Amniotic epithelial cell (primary cell): ENCODE measurements around the gene JAM3.
"Not testable (repeated sequence)": the region's sequence is repeated elsewhere in the genome, so short reads cannot be mapped to it uniquely, and the experiment has no call there.

Experiments
- DNase-seq: peaks from one replicate; pipeline ENCODE4 v3.0.0-alpha.2; 2010; ENCODE audit warnings: low read depth

JAM3 gene

DNA sequence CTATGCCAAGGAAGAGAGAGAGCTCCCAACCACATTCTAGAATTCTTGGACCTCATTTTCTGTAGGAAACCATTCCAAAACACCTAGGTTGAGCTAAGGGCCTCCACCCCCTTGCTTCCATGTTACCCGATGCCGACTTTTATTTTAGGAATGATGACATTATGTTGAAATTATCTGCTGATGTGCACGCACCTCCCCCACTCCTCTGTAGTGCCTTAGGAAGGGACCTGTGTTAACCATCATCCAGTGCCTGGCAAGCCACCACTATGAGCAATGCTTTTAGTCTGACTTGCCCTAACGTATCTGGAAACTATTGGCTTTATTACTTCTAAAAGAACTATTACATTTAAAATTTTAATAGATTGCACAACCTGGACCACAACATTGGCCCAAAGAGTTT lies 112.8 kb downstream of the JAM3 start:
- no peak for DNase-seq

DNA sequence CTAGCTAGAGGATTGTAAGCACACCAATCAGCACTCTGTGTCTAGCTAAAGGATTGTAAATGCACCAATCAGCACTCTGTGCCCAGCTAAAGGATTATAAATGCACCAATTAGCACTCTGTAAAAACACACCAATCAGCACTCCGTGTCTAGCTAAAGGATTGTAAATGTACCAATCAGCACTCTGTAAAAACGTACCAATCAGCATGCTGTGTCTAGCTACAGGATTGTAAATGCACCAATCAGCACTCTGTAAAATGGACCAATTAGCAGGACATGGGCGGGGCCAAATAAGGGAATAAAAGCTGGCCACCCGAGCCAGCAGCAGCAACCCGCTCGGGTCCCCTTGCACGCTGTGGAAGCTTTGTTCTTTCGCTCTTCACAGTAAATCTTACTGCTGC lies 119.2 kb downstream of the JAM3 start:
- DNase-seq: not testable (repeated sequence)

DNA sequence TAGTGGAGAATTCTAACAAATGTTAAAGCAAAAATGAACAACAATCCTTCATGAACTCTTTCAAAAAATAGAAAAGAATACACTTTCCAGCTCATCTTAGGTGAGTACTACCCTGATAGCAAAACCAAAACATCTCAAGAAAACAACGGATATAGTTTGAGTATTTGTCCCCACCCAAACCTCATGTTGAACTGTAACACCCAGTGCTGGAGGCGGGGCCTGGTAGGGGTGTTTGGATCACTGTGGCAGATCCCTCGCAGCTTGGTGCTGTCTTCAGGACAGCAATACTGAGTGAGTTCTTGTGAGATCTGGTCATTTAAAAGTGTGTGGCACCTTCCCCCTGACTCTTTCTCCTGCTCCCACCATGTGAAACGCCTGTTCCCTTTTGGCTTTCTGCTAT lies 127.9 kb downstream of the JAM3 start:
- DNase-seq: no peak

DNA sequence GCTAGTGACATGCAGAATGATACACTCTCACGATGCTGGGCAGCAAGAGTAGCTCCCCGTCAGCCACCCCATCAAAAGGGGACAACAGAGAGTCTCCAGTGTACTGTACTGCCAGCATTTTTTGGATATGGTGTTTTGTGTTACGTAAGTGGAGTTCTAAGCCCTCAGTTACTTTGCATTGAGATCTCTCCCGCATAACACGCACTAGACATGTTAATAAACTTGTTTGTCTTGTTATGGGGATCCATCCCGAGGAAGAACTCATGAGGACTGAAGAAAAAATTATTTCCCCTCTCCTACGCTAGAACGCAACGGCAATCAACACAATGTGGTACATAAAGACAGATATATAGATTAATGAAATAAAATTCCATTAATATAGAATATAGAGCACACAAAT lies 130.7 kb downstream of the JAM3 start:
- no peak for DNase-seq

GRCh38 chr11:134200688-134201087 lies 131.8 kb downstream of the JAM3 start:
- DNase-seq: no peak
